ENCODE results near the gene DDOST.

GRCh38 chr1:20660847-20661206 is 342 bp downstream of the DDOST start:
- TF ChIP-seq CTCF (IDR thresholded peaks at IDR 0.05) (no peak), POLR2A (IDR thresholded peaks at IDR 0.05) (no peak), EP300 (IDR thresholded peaks at IDR 0.05) (no peak)
